Inflammatory macrophage treated with lipopolysaccharide for 1 hour (primary cell): ENCODE results near the gene KLRC4.

Experiments
- DNase-seq, 2 donors: peaks; one replicate each; pipeline ENCODE4 v3.0.0-alpha.2; 2020 to 2022

The KLRC4 gene

GRCh38 chr12:10366875-10367274, 42.7 kb downstream of the KLRC4 start:
- no peak for DNase-seq

DNA sequence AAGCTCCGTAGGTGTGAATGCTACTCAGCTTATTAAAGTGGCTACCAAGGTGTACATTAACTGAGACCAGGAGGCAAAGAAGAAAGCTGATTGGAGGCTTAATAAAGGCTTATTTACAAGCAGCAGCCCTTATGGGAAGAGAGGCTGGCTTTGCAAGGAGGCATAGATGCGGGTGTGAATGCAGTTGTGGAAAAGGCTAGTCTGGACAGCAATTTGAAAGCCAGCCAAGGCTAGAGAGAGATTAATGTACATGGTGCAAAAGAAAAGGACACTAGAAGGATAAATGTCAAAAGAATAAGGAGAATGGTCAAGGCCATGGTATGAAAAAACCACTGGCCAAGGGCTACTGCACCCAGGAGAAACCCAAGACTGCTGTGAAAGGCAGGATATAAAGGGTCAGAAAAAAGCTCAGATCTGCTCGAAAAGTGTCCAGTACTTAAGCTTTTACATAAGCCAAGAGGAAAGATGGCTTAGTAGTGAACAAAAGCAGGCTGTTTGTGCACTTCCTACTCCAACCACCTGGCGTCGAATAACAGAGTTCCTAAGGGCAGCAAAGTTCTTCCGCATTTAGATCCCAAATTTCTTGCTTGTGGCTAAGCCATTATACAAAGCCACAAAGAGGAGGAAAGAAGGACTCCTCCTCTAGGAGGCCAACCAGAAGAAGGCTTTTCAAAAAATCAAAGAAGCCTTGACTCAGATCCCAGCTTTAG, 43.7 kb downstream of the KLRC4 start:
- peak in 1 of 2 donors; percentile 42 for DNase-seq

- DNase-seq, result peak; percentile 66 to 74
Observed at GRCh38 chr12:10364815-10365622, 44.5 kb downstream of the KLRC4 start.

- DNase-seq, result peak; percentile 16 to 32
Observed at GRCh38 chr12:10363914-10364814, 45.4 kb downstream of the KLRC4 start.

- no peak for DNase-seq
Observed at GRCh38 chr12:10363658-10363913, 46.0 kb downstream of the KLRC4 start.

DNA sequence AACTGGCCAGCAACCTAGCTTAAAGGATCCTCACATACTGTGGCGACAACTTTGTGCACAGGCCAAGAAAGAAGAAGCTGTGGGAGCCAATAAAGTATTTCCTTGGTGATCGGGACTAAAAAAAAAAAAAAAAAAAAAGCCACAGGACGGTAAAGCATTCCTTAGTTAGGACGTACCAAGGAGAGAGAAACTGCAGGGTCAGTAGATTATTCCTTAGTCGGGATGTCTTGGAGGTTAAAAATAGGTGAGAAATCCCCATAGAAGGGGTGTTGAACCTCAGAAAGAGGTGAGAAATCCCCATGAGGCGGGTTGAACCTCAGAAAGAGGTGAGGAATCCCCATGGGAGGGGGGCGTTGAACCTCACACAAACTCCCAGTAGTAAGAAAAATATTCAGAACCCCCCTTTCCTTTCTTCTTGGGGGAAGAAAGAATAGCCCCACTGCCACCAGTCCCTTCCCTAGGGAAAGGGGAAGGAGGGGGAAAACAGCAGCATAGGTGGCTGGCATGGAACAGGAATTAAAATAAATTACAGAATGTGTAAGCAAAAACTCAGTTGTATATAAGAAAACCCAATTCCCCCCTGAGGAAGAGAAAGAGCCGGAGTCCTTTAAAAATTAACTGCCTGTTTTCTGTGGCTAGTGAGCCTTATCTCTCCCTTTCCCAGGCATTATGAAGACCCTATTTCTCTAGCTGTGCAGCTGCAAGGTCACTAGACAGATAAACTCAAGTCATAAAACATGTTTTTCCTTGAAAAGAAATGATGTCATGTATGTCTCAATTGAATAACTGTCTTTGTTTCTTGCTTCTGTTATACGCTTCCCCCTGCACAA, 46.5 kb downstream of the KLRC4 start:
- no peak for DNase-seq

DNA sequence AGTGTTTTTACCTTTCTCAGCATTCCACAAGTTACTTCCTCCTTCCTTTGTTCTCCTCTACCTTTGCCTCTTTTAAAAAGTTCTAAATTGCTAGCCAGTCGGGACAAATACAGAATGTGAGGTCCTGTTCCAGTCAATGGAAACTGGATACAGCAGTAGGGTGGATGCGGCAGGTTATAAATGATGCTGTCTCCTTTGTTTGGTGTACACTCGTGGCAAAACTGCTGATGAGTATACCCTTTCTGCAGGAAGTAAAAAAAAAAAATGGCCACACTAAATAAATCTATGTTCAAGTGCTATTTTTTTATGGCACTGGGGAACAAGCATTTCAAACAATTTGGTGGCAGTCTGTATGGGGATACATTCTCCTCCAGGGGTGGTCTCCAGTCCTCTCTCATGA, 47.2 kb downstream of the KLRC4 start:
- DNase-seq, result no peak

DNA sequence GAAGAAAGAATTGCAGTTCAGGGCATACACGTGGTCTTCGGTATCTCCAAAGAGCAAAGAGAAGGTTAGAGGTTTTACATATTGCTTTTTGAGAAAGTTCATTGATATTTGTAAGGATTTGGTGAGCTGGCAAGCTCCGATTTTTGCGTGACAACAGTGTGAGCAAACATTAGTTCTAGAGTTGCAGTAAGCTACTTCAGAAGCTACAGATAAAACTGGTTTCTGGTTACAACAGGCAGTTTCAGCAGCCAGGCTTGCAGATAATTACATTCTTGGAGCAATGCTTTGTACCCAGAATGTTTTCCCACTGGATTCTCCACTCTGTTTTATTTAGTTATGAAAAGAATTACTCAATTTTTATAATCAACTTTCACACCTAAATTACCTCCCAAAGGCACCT, 47.9 kb downstream of the KLRC4 start:
- DNase-seq, result no peak

GRCh38 chr12:10361084-10361483, 48.5 kb downstream of the KLRC4 start:
- DNase-seq, result no peak

GRCh38 chr12:10358969-10359368, 50.6 kb downstream of the KLRC4 start:
- DNase-seq, result no peak

DNA sequence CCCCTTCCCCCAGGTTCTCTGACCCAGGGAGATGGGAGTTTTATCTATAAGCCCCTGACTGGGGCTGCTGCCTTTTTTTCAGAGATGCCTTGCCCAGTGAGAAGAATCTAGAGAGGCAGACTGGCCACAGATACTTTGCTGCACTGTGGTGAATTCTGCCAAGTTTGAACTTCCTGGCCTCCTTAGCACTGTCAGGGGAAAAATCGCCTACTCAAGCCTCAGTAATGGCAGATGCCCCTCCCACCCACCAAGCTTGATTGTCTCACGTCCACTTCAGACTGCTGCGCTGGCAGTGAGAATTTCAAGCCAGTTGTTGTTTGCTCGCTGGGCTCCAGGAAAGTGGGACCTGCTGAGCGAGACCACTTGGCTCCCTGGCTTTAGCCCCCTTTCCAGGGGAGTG, 51.4 kb downstream of the KLRC4 start:
- no peak for DNase-seq
